Bronchial epithelial cell (primary cell): ENCODE measurements around the gene ELN. TPM values are rescaled to one million over a fixed set of nuclear protein-coding genes. Genes with fewer than 3 reads are reported as not detected.
"Not testable (repeated sequence)": the region's sequence is repeated elsewhere in the genome, so short reads cannot be mapped to it uniquely, and the experiment has no call there.

ENCODE experiments used
- DNase-seq: peaks from one replicate; pipeline ENCODE4 v3.0.0-alpha.2; 2010; ENCODE audit warnings: low read depth
- FAIRE-seq: peaks from 2 replicates; lab custom pipeline; 2011; peaks lifted over from hg19 to GRCh38; lab: Jason Lieb, UNC
- H3K27me3 ChIP-seq: 2 replicates; pipeline ENCODE4 v1.5.1; 2011; ENCODE audit warnings: low read length; ENCODE audit not compliant: control insufficient read depth, insufficient read depth
- H3K36me3 ChIP-seq: 2 replicates; pipeline ENCODE4 v1.5.1; 2011; ENCODE audit warnings: low read length; ENCODE audit not compliant: control insufficient read depth, insufficient read depth
- H3K4me3 ChIP-seq: 2 replicates; pipeline ENCODE4 v1.5.1; 2011; ENCODE audit warnings: mild to moderate bottlenecking, low read depth, low read length, control low read depth
- CTCF ChIP-seq: IDR thresholded peaks from 2 replicates; pipeline ENCODE4 v1.5.1; 2011; ENCODE audit warnings: mild to moderate bottlenecking, moderate library complexity, low read length, control low read depth, inconsistent platforms; ENCODE audit not compliant: insufficient read depth, severe bottlenecking
- total RNA-seq: library from RNA; depleted of rRNA; stranded (reverse); fragments of >200 nt; gene quantifications from 2 replicates; pipeline ENCODE4 v1.2.1, GENCODE V29; 2014

ELN gene
- total RNA-seq = under 0.01 TPM in 2 replicates

GRCh38 chr7:74027683-74028320 is at the start of gene ELN:
ELN (plus strand) TSS chr7:74028173; CDS start chr7:74028188, 15 bp downstream.
- DNase-seq = no peak
- TF ChIP-seq CTCF = no peak
- no peak for FAIRE-seq
- no peaks in the 10 kb centered on the region for H3K36me3 ChIP-seq
- H3K4me3 ChIP-seq = no peak within 1 kb of the TSS
- H3K27me3 ChIP-seq = peaks cover 35% of the 10 kb centered on the region

- no peak overlapping the region for H3K4me3 ChIP-seq
- no peaks in the 10 kb centered on the region for H3K27me3 ChIP-seq
- H3K36me3 ChIP-seq = no peaks in the 10 kb centered on the region
- peak; percentile 20 for DNase-seq
- TF ChIP-seq CTCF = peak; percentile 46
- FAIRE-seq = no peak
Observed at GRCh38 chr7:73978661-73979563, 49.1 kb upstream of the ELN start.

GRCh38 chr7:73979656-73980055 is 48.3 kb upstream of the ELN start:
- not testable (repeated sequence) for FAIRE-seq, H3K27me3 ChIP-seq

GRCh38 chr7:73980206-73980605 is 47.8 kb upstream of the ELN start:
- no peak for DNase-seq
- FAIRE-seq = no peak
- TF ChIP-seq CTCF = no peak
- no peak overlapping the region for H3K4me3 ChIP-seq
- H3K36me3 ChIP-seq = no peaks in the 10 kb centered on the region
- no peaks in the 10 kb centered on the region for H3K27me3 ChIP-seq

More at GRCh38 chr7:73979656-73980055, 48.3 kb upstream of the ELN start:
- not testable (repeated sequence) for H3K4me3 ChIP-seq, H3K36me3 ChIP-seq, DNase-seq

- Histone ChIP-seq H3K36me3 (no peaks in the 10 kb centered on the region), H3K4me3 (no peak overlapping the region), H3K27me3 (no peaks in the 10 kb centered on the region)
- no peak for DNase-seq
- FAIRE-seq = no peak
- TF ChIP-seq CTCF = no peak
Observed at GRCh38 chr7:73981933-73982332, 46.0 kb upstream of the ELN start.

- no peak for TF ChIP-seq CTCF
- no peaks in the 10 kb centered on the region for H3K27me3 ChIP-seq
- no peak overlapping the region for H3K4me3 ChIP-seq
- FAIRE-seq (no peak), DNase-seq (no peak)
- H3K36me3 ChIP-seq = no peaks in the 10 kb centered on the region
Observed at GRCh38 chr7:73983437-73984164, 44.4 kb upstream of the ELN start.
